Measurements from ENCODE around the gene OLA1. TPM values are rescaled to one million over a fixed set of nuclear protein-coding genes. Genes with fewer than 3 reads are reported as not detected.

Gene OLA1
- total RNA-seq, 2 donors from 2014 or later = 75.6 to 92.8 TPM

- H3K27me3 ChIP-seq = no peaks in the 10 kb centered on the region
- no peak for TF ChIP-seq CTCF (IDR thresholded peaks at IDR 0.05)
- intact Hi-C loops (cut with DNase I) = no loop called here
- H3K36me3 ChIP-seq = no peaks in the 10 kb centered on the region
- H3K9ac ChIP-seq (ENCODE audit: low read depth in 2 of 2, low read length in 2 of 2) = no peak overlapping the region
- H3K4me3 ChIP-seq = no peak overlapping the region
- no peaks in the 10 kb centered on the region for H3K4me1 ChIP-seq
- DNase-seq = no peak
- no peaks in the 10 kb centered on the region for H3K9me3 ChIP-seq
- no peak overlapping the region for H3K27ac ChIP-seq
Observed at GRCh38 chr2:174063492-174064092, 184.7 kb downstream of the OLA1 start.

GRCh38 chr2:174062934-174063333, 185.4 kb downstream of the OLA1 start:
- intact Hi-C loops (cut with DNase I) = no loop called here
- DNase-seq = no peak
- no peaks in the 10 kb centered on the region for H3K9me3 ChIP-seq
- no peak for TF ChIP-seq CTCF (IDR thresholded peaks at IDR 0.05)
- H3K27ac ChIP-seq = no peak overlapping the region
- no peaks in the 10 kb centered on the region for H3K27me3 ChIP-seq
- no peaks in the 10 kb centered on the region for H3K36me3 ChIP-seq
- no peak overlapping the region for H3K9ac ChIP-seq (ENCODE audit: low read depth in 2 of 2, low read length in 2 of 2)
- no peaks in the 10 kb centered on the region for H3K4me1 ChIP-seq
- no peak overlapping the region for H3K4me3 ChIP-seq

- Histone ChIP-seq H3K4me3 (no peak overlapping the region), H3K9ac (ENCODE audit: low read depth in 2 of 2, low read length in 2 of 2) (no peak overlapping the region), H3K9me3 (no peaks in the 10 kb centered on the region), H3K27me3 (no peaks in the 10 kb centered on the region), H3K36me3 (no peaks in the 10 kb centered on the region), H3K27ac (no peak overlapping the region), H3K4me1 (no peaks in the 10 kb centered on the region)
- no peak for DNase-seq
- no peak for TF ChIP-seq CTCF (IDR thresholded peaks at IDR 0.05)
- intact Hi-C loops (cut with DNase I) = no loop called here
Observed at GRCh38 chr2:174059884-174060244, 188.5 kb downstream of the OLA1 start.

- no peaks in the 10 kb centered on the region for H3K27me3 ChIP-seq
- no peaks in the 10 kb centered on the region for H3K9me3 ChIP-seq
- no peak for TF ChIP-seq CTCF (IDR thresholded peaks at IDR 0.05)
- H3K27ac ChIP-seq = no peak overlapping the region
- DNase-seq = no peak
- H3K4me1 ChIP-seq = no peaks in the 10 kb centered on the region
- no peak overlapping the region for H3K9ac ChIP-seq (ENCODE audit: low read depth in 2 of 2, low read length in 2 of 2)
- intact Hi-C loops (cut with DNase I) = no loop called here
- no peaks in the 10 kb centered on the region for H3K36me3 ChIP-seq
- no peak overlapping the region for H3K4me3 ChIP-seq
Observed at GRCh38 chr2:174059178-174059883, 189.0 kb downstream of the OLA1 start.

- Histone ChIP-seq H3K4me1 (no peaks in the 10 kb centered on the region), H3K27me3 (no peaks in the 10 kb centered on the region), H3K9ac (ENCODE audit: low read depth in 2 of 2, low read length in 2 of 2) (no peak overlapping the region), H3K9me3 (no peaks in the 10 kb centered on the region), H3K36me3 (no peaks in the 10 kb centered on the region), H3K27ac (no peak overlapping the region), H3K4me3 (no peak overlapping the region)
- intact Hi-C loops (cut with DNase I) = no loop called here
- DNase-seq = no peak
- TF ChIP-seq CTCF (IDR thresholded peaks at IDR 0.05) = no peak
Observed at GRCh38 chr2:174058456-174058855, 189.9 kb downstream of the OLA1 start.
